H9 (cell line): ENCODE data around the gene TMED10. TPM values are rescaled to one million over a fixed set of nuclear protein-coding genes. Genes with fewer than 3 reads are reported as not detected.

Experiments used
- DNase-seq: peaks from one replicate; pipeline ENCODE4 v3.0.0-alpha.2; 2017
- H2AFZ ChIP-seq: one replicate; pipeline ENCODE4 v1.6.1; 2013; ENCODE audit warnings: mild to moderate bottlenecking, low read length, control low read depth, moderate library complexity
- H2AK5ac ChIP-seq: 2 replicates; pipeline ENCODE4 v1.6.1; 2013; ENCODE audit warnings: low read length, control low read depth, mixed read lengths; ENCODE audit not compliant: insufficient read length
- H2BK120ac ChIP-seq: one replicate; pipeline ENCODE4 v1.6.1; 2013; ENCODE audit warnings: low read depth, mild to moderate bottlenecking, low read length, control low read depth, inconsistent platforms; ENCODE audit not compliant: poor library complexity, severe bottlenecking
- H2BK12ac ChIP-seq: 2 replicates; pipeline ENCODE4 v1.6.1; 2013; ENCODE audit warnings: low read length, control low read depth, mixed read lengths, low read depth; ENCODE audit not compliant: insufficient read length
- H2BK15ac ChIP-seq: 2 replicates; pipeline ENCODE4 v1.6.1; 2013; ENCODE audit warnings: low read depth, low read length, control low read depth
- H2BK20ac ChIP-seq: one replicate; pipeline ENCODE4 v1.6.1; 2013; ENCODE audit warnings: low read depth, mild to moderate bottlenecking, low read length, control low read depth, inconsistent platforms; ENCODE audit not compliant: poor library complexity, severe bottlenecking
- H2BK5ac ChIP-seq: 2 replicates; pipeline ENCODE4 v1.6.1; 2013; ENCODE audit warnings: low read length, control low read depth, mixed read lengths; ENCODE audit not compliant: insufficient read length
- H3K14ac ChIP-seq: 2 replicates; pipeline ENCODE4 v1.6.1; 2013; ENCODE audit warnings: low read length, control low read depth; ENCODE audit not compliant: insufficient read depth
- H3K18ac ChIP-seq: 2 replicates; pipeline ENCODE4 v1.6.1; 2013; ENCODE audit warnings: low read depth, mild to moderate bottlenecking, mixed read lengths, low read length, control low read depth; ENCODE audit not compliant: insufficient read length
- H3K23ac ChIP-seq: 2 replicates; pipeline ENCODE4 v1.6.1; 2013; ENCODE audit warnings: low read length, control low read depth, mixed read lengths, low read depth; ENCODE audit not compliant: insufficient read length
- H3K23me2 ChIP-seq: 2 replicates; pipeline ENCODE4 v1.6.1; 2013; ENCODE audit warnings: low read depth, mild to moderate bottlenecking, mixed read lengths, low read length, control low read depth; ENCODE audit not compliant: insufficient read length, poor library complexity, severe bottlenecking
- H3K27ac ChIP-seq: 2 replicates; pipeline ENCODE4 v1.5.1; 2013; ENCODE audit warnings: low read length, control low read depth, mixed read lengths, low read depth; ENCODE audit not compliant: insufficient read length
- H3K27me3 ChIP-seq: 2 replicates; pipeline ENCODE4 v1.6.1; 2013; ENCODE audit warnings: low read length, control low read depth, inconsistent platforms; ENCODE audit not compliant: insufficient read depth
- H3K4ac ChIP-seq: 2 replicates; pipeline ENCODE4 v1.6.1; 2013; ENCODE audit warnings: low read depth, mild to moderate bottlenecking, control low read depth, inconsistent platforms, low read length, moderate library complexity
- H3K4me1 ChIP-seq: 2 replicates; pipeline ENCODE4 v1.6.1; 2013; ENCODE audit warnings: low read length, control low read depth, inconsistent platforms; ENCODE audit not compliant: insufficient read depth
- H3K4me2 ChIP-seq: 2 replicates; pipeline ENCODE4 v1.6.1; 2013; ENCODE audit warnings: low read length, control low read depth, mixed read lengths; ENCODE audit not compliant: insufficient read length, insufficient read depth
- H3K56ac ChIP-seq: 2 replicates; pipeline ENCODE4 v1.6.1; 2013; ENCODE audit warnings: low read depth, mild to moderate bottlenecking, mixed read lengths, low read length, control low read depth; ENCODE audit not compliant: insufficient read length
- H3K79me1 ChIP-seq: 2 replicates; pipeline ENCODE4 v1.6.1; 2013; ENCODE audit warnings: low read depth, mild to moderate bottlenecking, moderate library complexity, low read length, control low read depth, inconsistent platforms; ENCODE audit not compliant: insufficient read depth, poor library complexity, severe bottlenecking
- H3K79me2 ChIP-seq: 2 replicates; pipeline ENCODE4 v1.6.1; 2013; ENCODE audit warnings: low read length, control low read depth, inconsistent platforms; ENCODE audit not compliant: insufficient read depth
- H3K9ac ChIP-seq: 2 replicates; pipeline ENCODE4 v1.6.1; 2013; ENCODE audit warnings: low read length, control low read depth, mixed read lengths; ENCODE audit not compliant: insufficient read length; ENCODE audit errors: extremely low read depth
- H3K9me3 ChIP-seq: one replicate; pipeline ENCODE4 v1.6.1; 2013; ENCODE audit warnings: low read depth, low read length, inconsistent platforms; ENCODE audit not compliant: control insufficient read depth
- H3T11ph ChIP-seq: one replicate; pipeline ENCODE4 v1.6.1; 2013; ENCODE audit warnings: mild to moderate bottlenecking, low read length, control low read depth, inconsistent platforms
- H4K20me1 ChIP-seq: one replicate; pipeline ENCODE4 v1.6.1; 2013; ENCODE audit not compliant: control insufficient read depth, insufficient read length, insufficient read depth
- H4K5ac ChIP-seq: 2 replicates; pipeline ENCODE4 v1.6.1; 2013; ENCODE audit warnings: low read depth, mild to moderate bottlenecking, mixed read lengths, low read length, control low read depth; ENCODE audit not compliant: insufficient read length
- H4K8ac ChIP-seq: replicated peaks from 2 replicates; pipeline ENCODE4 v1.6.1; 2013; ENCODE audit warnings: low read length, control low read depth, mixed read lengths, low read depth; ENCODE audit not compliant: insufficient read length
- H4K91ac ChIP-seq: 2 replicates; pipeline ENCODE4 v1.6.1; 2013; ENCODE audit warnings: low read depth, mild to moderate bottlenecking, moderate library complexity, mixed read lengths, low read length, control low read depth; ENCODE audit not compliant: insufficient read length
- H3K27ac Mint-ChIP-seq, 3 experiments: 2 replicates in 2 of 3; 3 replicates in 1 of 3; pipeline ENCODE4 v1.8.0; 2020 to 2021; ENCODE audit warnings: mixed read lengths in 3 of 3, mild to moderate bottlenecking in 1 of 3, moderate library complexity in 1 of 3
- H3K27me3 Mint-ChIP-seq: 2 replicates; pipeline ENCODE4 v1.8.0; 2021; ENCODE audit warnings: low read depth, mild to moderate bottlenecking, moderate library complexity, mixed read lengths
- H3K36me3 Mint-ChIP-seq, 3 experiments: 2 replicates in 2 of 3; 3 replicates in 1 of 3; pipeline ENCODE4 v1.8.0; 2020 to 2021; ENCODE audit warnings: low read depth in 3 of 3, mixed read lengths in 3 of 3; ENCODE audit not compliant: insufficient read depth in 1 of 3
- H3K4me1 Mint-ChIP-seq, 2 experiments: 2 replicates each; pipeline ENCODE4 v1.8.0; 2020; ENCODE audit warnings: mixed read lengths in 2 of 2
- H3K4me3 Mint-ChIP-seq, 2 experiments: 2 replicates in 1 of 2; 3 replicates in 1 of 2; pipeline ENCODE4 v1.8.0; 2020 to 2021; ENCODE audit warnings: mild to moderate bottlenecking in 2 of 2, mixed read lengths in 2 of 2, moderate library complexity in 1 of 2
- H3K9me3 Mint-ChIP-seq, 2 experiments: 2 replicates in 1 of 2; 3 replicates in 1 of 2; pipeline ENCODE4 v1.8.0; 2020; ENCODE audit warnings: mild to moderate bottlenecking in 2 of 2, mixed read lengths in 2 of 2, moderate library complexity in 1 of 2
- WGBS: extraction: QIAGEN DNeasy Blood & Tissue Kit; methylation state at CpG from one replicate; pipeline ENCODE4 v1.1.7; 2013; ENCODE audit warnings: missing lambda C conversion rate, low lambda C conversion rate, mixed read lengths; ENCODE audit not compliant: insufficient read length; ENCODE audit errors: extremely low coverage; 5-methylcytosine and 5-hydroxymethylcytosine counted together
- total RNA-seq: library from RNA; stranded (reverse); gene quantifications from 2 replicates; pipeline ENCODE4 v1.2.1, GENCODE V29; 2021
- TF ChIP-seq, protein P1 (sequence below): fragments of 200-600 bp; sonication (generic); conservative IDR thresholded peaks from 3 replicates; pipeline ENCODE4 v1.8.0; 2021; ENCODE audit warnings: antibody characterized with exemption, mild to moderate bottlenecking

The TMED10 gene
- total RNA-seq, 1 experiment from 2014 or later, result 176 TPM

GRCh38 chr14:75090353-75090752 is 86.1 kb downstream of the TMED10 start:
- no peaks in the 10 kb centered on the region for H3K23me2 ChIP-seq
- Mint-ChIP-seq H3K36me3 (peaks cover 19 to 63% (median 58%) of the 10 kb centered on the region in 3 experiments; a peak in 6 of 7 replicates), H3K27ac (no peak overlapping the region), H3K27me3 (no peaks in the 10 kb centered on the region), H3K9me3 (no peaks in the 10 kb centered on the region), H3K4me1 (peaks cover 7 to 8% of the 10 kb centered on the region in 2 experiments), H3K4me3 (no peak overlapping the region)
- H4K20me1 ChIP-seq, result no peaks in the 10 kb centered on the region
- no peak overlapping the region for H3K4me2 ChIP-seq
- no peak overlapping the region for H2BK20ac ChIP-seq
- no peak overlapping the region for H2AFZ ChIP-seq
- no peak overlapping the region for H3K23ac ChIP-seq
- H4K8ac ChIP-seq, result no peak overlapping the region
- H3T11ph ChIP-seq, result no peak overlapping the region
- H3K4me1 ChIP-seq, result no peaks in the 10 kb centered on the region
- H2BK15ac ChIP-seq, result no peak overlapping the region
- H2BK120ac ChIP-seq, result no peak overlapping the region
- no CpG with 5 or more reads among the region's 3 CpGs for WGBS
- no peak overlapping the region for H2BK12ac ChIP-seq
- H3K56ac ChIP-seq, result no peak overlapping the region
- H3K4ac ChIP-seq, result no peak overlapping the region
- no peak overlapping the region for H3K18ac ChIP-seq
- no peak overlapping the region for H2BK5ac ChIP-seq
- TF ChIP-seq, protein P1, sequence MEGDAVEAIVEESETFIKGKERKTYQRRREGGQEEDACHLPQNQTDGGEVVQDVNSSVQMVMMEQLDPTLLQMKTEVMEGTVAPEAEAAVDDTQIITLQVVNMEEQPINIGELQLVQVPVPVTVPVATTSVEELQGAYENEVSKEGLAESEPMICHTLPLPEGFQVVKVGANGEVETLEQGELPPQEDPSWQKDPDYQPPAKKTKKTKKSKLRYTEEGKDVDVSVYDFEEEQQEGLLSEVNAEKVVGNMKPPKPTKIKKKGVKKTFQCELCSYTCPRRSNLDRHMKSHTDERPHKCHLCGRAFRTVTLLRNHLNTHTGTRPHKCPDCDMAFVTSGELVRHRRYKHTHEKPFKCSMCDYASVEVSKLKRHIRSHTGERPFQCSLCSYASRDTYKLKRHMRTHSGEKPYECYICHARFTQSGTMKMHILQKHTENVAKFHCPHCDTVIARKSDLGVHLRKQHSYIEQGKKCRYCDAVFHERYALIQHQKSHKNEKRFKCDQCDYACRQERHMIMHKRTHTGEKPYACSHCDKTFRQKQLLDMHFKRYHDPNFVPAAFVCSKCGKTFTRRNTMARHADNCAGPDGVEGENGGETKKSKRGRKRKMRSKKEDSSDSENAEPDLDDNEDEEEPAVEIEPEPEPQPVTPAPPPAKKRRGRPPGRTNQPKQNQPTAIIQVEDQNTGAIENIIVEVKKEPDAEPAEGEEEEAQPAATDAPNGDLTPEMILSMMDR, result no peak
- no peaks in the 10 kb centered on the region for H3K79me2 ChIP-seq
- H3K14ac ChIP-seq, result no peak overlapping the region
- H4K5ac ChIP-seq, result no peak overlapping the region
- H2AK5ac ChIP-seq, result no peak overlapping the region
- no peaks in the 10 kb centered on the region for H3K27me3 ChIP-seq
- H3K9ac ChIP-seq, result no peak overlapping the region
- DNase-seq, result no peak
- no peaks in the 10 kb centered on the region for H3K9me3 ChIP-seq
- no peak overlapping the region for H3K27ac ChIP-seq
- no peaks in the 10 kb centered on the region for H3K79me1 ChIP-seq
- no peak overlapping the region for H4K91ac ChIP-seq
